Esophagus squamous epithelium (tissue), 4 donors: Measurements from ENCODE around the gene ARTN.

Experiments
- POLR2A ChIP-seq, 4 donors: fragments of 450-650 bp; IDR thresholded peaks; one replicate each; pipeline ENCODE4 v1.6.1; 2017; ENCODE audit warnings: antibody characterized with exemption in 4 of 4, mild to moderate bottlenecking in 4 of 4, moderate library complexity in 3 of 4
- TF ChIP-seq, protein P1 (sequence below), 6 experiments: fragments of 450-650 bp in 4 of 6; fragments of 200-600 bp in 2 of 6; sonication (generic) in 2 of 6; IDR thresholded peaks; one replicate each; pipeline ENCODE4 v1.5.1; 2016 to 2019; ENCODE audit warnings: antibody characterized with exemption in 6 of 6, mild to moderate bottlenecking in 4 of 6, moderate library complexity in 4 of 6

DNA sequence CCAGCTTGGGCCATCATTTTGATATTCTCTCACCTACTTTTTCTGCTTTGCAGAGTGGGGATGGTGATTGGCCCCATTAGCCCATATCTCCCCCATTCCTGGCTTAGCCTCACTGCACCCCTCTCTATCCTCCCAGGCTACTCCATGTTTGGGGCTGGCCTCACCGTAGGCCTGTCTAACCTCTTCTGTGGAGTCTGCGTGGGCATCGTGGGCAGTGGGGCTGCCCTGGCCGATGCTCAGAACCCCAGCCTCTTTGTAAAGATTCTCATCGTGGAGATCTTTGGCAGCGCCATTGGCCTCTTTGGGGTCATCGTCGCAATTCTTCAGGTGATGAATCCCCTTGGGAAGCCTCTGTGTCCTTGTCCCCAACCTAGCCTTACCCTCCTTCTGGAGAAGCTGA lies 43.3 kb downstream of the ARTN start:
- TF ChIP-seq POLR2A (IDR thresholded peaks at IDR 0.05) = no peak
- TF ChIP-seq, protein P1, sequence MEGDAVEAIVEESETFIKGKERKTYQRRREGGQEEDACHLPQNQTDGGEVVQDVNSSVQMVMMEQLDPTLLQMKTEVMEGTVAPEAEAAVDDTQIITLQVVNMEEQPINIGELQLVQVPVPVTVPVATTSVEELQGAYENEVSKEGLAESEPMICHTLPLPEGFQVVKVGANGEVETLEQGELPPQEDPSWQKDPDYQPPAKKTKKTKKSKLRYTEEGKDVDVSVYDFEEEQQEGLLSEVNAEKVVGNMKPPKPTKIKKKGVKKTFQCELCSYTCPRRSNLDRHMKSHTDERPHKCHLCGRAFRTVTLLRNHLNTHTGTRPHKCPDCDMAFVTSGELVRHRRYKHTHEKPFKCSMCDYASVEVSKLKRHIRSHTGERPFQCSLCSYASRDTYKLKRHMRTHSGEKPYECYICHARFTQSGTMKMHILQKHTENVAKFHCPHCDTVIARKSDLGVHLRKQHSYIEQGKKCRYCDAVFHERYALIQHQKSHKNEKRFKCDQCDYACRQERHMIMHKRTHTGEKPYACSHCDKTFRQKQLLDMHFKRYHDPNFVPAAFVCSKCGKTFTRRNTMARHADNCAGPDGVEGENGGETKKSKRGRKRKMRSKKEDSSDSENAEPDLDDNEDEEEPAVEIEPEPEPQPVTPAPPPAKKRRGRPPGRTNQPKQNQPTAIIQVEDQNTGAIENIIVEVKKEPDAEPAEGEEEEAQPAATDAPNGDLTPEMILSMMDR (IDR thresholded peaks at IDR 0.05) = no peak
